ENCODE data around the gene KIAA1217.

KIAA1217 gene

DNA sequence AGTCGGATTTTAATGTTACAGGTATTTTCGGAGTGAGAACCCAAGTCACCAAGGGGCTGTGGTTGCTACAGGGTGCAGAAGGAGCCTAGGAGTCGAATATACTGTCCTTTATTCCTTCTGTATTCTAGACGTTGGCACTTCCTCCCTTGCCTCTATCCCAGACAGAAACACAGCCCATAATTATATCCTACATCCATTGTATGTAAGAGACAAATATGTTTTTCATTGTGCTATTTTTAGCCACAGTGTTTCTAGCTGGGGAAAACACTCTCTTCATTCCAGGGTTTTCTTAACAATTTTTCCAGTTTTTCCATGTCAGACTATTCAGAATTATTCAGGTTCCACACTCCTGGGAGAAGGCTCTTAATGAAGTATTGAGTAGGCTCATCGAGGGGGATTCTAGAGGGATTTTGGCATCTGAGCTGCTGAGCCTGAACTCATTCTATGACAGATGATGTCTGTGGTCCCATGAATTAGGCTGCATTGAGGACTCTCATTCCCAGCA, 32.6 kb downstream of the KIAA1217 start:
- DNase-seq (ENCODE audit: low read depth): no peak

DNA sequence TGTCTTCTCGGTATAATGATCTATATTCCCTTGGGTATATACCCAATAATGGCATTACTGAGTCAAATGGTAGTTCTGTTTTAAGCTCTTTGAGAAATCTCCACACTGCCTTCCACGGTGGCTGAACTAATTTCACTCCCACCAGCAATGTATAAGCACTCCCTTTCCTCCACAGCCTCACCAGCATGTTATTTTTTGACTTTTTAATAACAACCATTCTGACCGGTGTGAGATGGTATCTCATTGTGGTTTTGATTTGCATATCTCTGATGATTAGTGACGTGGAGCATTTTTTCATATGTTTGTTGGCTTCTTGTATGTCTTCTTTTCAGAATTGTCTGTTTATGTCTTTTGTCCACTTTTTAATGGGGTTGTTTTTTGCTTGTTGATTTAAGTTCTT, 33.6 kb downstream of the KIAA1217 start:
- no peak for DNase-seq (ENCODE audit: low read depth)

DNA sequence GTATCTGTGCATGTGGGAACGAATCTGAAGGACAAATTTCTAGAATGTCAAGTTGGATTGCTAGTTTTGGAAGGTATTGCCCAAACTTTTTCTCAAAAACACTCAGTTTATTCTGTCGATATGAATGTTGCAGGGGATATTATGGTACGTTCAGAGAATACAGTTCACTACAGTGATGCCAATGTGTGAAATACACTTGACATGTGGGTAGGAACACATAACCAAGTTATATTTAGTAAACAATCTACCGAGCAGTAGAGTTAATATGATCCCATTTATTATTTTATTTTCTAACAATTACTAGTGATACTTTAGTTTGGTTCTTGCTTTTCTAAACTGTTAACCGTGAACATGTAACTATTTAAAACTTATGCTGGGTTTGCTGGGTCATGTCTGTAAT, 37.4 kb downstream of the KIAA1217 start:
- DNase-seq (ENCODE audit: low read depth): no peak

DNA sequence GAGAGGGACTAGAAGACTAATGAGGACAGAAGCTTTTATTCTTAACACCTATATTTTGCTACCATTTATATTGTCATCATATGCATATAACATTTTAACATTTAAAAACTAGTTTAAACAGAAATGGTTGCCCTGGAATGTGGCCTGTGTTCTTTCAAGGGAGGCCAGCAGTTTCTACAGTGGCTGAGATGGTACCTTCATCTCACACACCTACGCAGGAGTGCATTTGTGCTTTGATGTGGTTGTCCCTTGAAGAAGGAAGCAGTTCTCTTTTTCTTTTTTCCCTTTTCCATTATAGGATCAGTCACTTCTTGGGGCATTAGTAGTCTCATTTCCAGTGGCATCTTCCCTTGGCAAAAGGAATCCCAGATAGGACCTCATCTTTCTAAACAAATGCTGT, 38.9 kb downstream of the KIAA1217 start:
- DNase-seq (ENCODE audit: low read depth): no peak

DNA sequence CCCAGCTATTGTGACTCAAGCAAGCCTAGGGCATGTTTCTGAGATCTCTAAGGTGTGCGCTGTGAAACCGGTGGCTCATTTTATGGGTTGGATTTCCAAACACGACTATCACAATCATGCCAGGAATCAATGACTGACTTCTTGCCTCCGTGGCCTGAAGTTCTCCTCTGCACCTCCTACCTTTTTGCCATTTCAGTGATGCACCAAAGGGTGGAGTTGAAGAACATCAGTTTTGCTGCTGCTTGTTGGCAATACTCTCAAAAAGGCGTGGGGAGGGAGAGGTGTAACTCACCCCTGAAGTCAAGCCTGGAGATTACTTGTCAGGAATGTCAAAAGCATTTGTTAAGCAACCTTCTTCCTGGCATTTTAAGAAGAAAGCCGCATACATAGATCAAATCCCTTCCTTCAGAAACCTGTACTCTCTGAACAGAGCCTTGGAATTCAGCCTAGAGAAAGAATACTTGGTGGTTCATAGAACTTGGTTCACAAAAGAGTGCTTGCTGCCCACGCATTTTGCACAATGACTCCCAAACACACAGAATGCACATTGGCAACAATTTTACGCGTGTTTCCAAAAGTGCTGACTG, 41.0 kb downstream of the KIAA1217 start:
- DNase-seq (ENCODE audit: low read depth): no peak

DNA sequence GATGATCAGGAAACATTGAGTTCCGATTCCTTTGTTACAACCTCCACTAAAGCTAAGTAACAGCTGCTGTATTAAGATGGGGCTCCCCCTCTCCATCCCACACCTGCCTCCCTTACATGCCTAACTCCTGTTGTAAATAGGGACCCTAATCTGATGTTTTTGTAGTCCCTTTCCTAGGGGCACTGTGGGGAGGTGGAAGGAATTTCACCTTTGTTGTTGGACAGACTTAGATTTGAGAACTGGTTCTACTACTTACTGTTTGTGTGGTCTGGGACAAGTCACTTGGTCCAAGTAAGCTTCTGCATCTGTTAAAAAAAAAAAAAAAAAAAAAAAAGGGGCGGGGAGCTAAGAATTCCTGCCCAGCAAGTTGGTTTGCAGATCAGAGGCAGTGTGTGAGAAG, 42.6 kb downstream of the KIAA1217 start:
- DNase-seq (ENCODE audit: low read depth): no peak

DNA sequence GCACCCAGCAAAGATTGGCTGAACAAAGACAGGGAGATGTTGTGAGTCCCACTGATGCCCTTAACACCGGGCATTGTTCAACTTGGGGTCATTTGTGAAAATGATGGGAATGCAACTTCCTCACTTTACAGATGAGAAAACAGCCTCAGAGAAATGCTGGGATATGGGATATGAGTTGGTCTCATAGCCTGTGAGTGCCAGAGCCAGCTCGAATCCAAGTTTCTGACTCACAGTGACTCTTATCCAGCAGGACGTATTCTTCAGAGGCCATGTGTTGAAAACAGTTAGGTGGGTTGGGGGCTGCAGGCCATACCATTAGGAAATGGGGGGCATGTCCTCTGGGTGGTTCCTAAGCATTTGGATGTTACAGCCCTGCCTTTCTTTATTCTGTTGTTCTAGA, 45.2 kb downstream of the KIAA1217 start:
- DNase-seq (ENCODE audit: low read depth): no peak

DNA sequence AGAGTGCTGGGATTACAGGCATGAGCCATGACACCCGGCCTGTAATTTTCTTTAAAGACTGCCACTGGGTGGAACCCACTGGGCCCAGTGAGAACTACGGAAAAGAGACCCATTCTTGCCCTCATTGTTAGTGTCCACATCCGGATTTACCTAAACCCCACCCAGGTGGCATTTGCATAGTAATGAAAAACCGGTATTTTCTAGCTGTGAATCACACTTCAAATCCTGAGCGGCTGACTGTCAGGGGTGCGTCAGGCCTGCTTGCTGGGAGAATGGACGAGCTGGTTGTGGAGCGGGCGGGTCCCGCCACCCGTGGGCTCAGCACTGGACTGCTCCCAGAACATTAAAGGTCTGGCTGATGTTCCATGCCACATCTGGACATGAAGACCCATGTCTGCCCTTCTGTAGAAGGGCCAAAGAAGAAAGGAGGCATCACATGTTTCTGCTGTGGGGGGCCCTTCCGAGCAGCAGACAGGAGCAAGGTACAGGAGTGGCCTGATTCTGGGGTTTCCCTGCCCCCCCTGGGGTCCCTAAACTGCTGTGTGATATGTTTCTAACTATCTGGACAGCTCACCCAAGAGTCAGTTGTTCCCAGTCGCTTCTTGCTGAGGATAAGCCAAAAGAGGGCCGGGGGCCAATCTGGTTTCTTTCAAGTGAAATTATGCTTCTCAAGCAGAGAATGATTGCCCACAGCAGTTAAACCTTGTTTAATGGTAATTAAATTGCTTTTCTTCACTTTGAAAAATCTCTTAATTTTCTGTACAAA, 46.4 kb downstream of the KIAA1217 start:
- no peak for DNase-seq (ENCODE audit: low read depth)

DNA sequence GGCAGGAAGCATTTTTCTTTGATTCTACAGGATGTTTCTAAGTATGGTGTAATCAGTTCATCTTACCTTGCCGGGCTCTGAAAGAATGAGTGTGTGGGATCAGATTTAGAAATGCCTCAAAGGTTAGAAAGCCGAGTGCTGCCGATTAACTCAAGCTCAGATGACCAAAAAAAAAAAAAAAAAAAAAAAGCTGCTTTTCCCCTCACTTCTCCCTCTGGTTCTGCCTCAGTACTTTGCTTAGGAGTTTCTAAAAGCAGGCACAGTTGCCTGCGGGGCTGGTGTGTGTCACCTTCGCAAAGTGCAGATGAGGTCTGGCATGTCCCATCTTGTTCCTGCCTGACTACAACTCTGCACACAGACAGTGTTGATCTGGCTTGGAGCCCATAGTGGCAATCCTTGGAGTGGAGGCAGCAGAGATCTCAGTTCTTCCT, 47.0 kb downstream of the KIAA1217 start:
- DNase-seq (ENCODE audit: low read depth): no peak

DNA sequence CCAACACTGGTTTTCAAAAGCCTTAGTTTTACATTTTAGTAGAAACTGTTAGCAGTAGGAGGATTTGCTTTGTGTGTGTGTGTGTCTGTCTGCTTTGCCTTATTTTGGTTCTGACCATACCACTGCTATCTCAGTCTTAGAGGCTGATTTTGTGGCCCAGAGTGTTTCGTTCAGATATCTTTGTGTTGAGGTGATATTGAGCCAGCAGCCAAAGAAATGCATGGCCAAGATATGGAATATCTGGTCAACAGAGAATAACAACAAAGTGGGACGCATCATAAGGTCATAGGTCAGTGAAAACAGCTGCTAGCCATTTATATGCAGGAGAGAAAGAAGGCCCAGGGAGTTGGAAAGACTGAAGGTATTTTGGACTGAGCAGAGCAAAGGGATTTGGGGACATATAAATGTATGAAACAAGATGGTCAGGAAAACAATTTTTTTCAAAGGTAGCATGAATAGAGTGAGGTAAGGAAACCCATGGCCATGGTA, 47.7 kb downstream of the KIAA1217 start:
- no peak for DNase-seq (ENCODE audit: low read depth)

DNA sequence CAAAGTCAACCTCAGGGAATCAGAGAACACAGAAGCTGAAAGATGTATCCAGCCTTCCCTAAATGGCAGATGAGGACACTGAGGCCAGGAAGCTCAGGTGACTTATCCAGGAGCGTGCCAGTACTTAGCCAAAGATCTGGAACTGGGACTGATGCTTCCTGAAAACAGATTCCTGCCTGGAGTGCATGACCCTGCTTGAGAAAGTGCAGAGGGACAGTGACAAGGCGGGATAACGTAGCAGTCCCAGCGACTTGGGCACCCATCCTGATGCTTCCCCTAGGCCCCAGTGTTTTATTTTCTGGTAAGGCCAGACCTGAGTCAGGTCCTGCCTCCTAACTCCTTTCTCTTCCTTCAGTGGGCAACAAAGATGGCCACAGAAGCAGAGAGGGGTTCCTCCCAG, 48.6 kb downstream of the KIAA1217 start:
- DNase-seq (ENCODE audit: low read depth): no peak

DNA sequence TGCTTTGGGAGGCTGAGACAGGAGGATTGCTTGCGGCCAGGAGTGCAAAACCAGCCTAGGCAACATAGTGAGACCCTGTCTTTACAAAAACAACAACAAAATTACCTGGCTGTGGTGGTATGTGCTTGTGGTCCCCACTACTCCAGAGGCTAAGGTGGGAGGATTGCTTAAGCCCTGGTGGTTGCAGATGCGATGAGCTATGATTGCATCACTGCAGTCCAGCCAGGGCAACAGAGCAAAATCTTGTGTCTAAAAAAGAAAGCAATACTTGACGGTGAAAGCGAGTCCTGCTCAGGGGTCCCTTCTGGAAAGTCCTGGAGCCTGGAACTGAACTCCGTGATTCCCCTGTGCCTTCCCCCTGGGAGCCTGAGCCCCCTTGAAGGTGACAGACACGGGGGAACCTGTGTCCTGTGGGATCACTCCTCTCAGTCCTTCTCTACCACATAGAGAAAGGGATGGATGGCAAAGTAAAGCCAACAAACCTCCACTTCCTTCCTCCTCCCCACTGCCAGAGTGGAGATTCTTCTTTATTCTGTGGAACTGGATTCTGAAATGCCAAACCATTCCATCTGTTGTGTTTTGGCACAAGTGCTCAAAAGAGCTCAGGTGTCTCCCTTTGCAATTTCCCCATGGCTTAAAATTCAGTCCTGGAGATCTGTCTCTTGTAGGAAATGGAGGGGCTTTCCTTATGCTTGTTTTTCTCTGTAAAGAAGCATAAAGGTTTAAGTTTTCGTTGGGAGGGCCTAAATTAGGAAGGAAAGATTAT, 50.6 kb downstream of the KIAA1217 start:
- no peak for DNase-seq (ENCODE audit: low read depth)

DNA sequence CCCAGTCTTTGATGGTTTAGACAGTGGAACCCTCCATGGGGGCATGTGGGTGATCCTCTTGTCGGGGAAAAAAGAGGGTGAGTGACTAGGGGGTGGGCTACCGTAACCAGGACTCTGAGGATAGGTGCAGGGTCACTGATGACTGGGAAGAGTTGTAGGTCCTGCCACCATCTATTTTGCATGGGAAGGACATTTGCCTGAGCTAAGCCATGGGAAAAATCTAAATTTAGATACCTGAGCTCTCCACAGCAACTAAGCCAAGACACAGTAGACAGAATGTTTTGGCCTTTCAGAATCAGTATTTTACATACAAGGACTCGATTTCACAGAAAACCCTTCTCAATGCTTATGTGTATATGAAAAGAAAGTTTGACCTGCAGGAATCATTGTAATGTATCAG, 52.7 kb downstream of the KIAA1217 start:
- no peak for DNase-seq (ENCODE audit: low read depth)

DNA sequence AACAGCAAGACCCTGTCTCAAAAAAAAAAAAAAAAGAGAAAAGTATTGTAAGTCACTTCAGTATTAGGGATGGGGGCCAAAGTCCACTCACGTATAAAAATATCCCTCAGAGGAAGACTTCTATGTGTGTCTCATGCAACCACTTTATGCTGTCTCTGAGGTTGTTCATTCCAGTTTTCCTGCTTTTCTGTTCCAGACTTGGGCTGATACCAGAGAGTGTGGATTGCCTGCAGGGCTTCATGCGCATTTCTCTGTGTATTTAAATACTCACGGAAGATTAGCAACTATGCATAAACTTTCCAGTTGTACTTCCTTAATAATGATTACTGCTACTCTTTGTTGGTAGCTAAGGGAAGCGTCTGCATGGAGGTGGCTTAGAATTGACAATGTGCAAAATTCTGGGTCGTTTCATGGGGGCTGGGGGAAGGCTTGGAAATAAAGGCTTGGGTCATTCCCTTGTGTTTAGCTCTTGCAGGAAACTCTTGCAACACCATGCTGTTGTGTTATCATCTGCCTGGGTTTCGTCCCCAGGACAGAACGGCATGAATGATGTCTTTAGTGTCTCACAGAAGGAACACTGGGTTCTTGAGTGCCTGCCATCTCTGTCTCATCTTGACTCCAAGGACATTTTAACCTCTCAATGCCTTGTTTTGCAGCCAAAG, 54.1 kb downstream of the KIAA1217 start:
- DNase-seq (ENCODE audit: low read depth): no peak

DNA sequence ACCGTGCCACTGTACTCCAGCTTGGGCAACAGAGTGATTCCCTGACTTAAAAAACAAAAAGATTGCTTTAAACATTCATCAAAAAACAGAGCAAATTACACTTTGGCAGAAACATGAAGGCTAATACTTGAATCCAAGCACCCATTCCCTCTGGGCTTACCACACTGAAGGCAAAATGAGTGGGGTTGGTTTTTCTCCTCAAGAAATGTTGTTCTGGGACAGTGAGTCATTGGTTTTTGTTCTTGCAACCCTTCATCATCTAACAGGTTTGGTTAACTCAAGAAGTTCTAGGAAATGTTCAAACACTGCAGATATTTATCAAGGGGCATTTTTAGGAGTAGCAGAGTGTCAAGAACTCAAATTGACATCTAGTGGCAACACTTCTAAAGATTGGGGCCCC, 60.5 kb downstream of the KIAA1217 start:
- no peak for DNase-seq (ENCODE audit: low read depth)

DNA sequence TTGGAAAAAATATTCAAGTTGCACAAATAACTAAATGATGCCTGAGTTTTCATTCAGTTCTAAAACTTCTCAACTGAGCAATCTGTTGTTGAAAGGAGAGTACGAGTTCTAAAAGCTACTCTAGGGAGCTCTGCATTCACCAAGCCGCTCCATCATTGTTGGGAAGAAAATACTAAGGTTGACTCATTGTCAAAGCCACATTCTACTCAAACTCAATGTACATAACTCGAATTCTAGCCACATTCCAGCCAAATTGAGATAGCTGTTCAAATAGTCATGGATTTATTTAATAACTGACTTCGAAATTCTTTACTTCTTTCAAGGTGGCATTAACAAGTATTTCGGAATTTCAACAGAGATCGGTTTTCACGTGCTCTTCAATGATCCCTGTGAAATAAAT, 63.4 kb downstream of the KIAA1217 start:
- no peak for DNase-seq (ENCODE audit: low read depth)

DNA sequence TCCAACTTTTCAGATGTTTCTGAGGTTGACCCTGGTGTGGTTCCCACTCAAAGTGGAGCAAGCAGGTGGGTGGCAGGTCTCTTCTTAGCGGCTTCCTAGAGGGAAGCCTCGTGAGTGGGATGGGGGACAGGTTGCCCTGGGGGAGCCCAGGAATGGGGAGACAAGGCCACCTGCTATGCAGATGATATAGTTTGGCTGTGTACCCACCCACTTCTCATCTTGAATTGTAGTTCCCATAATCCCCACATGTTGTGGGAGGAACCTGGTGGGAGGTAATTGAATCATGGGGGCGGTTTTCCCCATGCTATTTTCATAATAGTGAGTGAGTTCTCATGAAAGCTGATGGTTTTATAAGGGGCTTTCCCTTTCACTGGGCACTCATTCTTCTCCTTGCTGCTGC, 68.3 kb downstream of the KIAA1217 start:
- DNase-seq (ENCODE audit: low read depth): no peak

DNA sequence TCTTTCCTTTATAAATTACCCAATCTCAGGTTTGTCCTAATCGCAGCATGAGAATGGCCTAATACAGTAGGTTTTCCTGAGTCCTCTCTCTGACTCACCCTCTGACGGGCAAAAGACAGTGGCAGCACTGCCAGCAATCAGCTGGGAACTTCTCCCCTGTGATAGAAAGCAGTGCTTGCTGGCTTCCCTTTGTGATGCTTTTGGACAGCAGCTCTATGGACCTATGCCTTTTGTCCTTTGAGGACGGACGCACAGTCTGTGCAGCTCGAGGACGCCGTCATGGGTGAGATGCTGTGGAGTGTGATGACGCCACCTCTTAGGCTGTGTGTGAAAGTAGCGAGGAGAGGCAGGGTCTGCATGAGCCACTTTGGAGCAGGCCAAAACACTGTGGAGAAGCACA, 68.8 kb downstream of the KIAA1217 start:
- no peak for DNase-seq (ENCODE audit: low read depth)

DNA sequence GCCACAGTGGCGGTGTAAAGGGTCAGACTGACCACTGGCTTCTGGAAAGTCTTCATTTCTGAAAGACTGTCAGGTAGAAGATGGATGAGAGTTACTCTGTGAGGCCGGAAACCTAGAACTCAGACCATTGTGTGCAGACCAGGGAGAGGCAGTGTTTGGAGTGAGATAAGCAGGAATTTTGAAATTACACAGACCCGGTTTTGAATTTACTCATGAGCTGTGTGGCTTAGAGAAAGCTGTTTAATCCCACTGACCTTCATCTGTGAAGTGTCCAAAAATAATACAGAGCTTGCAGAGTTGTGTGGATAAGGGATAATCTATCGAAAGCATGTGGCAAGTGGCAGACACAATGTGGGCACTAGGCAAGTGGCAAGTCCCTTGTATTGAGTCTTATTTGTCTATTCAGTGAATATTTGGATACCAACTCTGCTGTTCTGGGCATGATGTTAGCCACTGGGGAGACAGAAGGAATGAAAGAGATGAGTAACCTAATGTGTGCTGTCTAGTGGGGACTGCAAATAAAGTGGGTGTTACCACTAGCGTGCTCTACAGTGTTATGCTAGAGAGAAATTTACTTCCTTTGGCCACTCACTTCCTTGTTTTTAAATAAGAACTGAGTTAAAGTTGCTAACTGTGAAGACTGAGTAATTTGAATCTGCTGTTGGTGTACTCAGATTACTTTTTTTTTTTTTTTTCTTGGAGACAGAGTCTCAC, 69.4 kb downstream of the KIAA1217 start:
- DNase-seq (ENCODE audit: low read depth): no peak

DNA sequence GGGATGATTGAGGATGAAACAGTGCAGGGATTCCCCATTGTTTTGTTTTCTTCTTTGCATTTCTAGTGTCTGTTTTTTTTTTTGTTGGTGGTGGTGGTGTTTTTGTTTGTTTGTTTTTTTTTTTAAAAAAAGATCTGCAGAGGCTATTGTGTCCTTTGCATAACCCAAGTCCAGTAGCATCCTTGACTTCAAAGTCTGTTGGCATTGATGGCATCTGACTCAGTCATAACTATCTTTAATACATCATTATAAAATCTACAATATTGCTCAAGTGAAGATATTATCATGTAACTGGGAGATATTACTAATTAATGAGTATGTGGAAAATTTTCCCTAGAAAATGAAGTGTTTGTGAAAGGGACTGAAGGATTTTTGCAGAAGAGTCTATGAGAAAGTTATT, 70.2 kb downstream of the KIAA1217 start:
- DNase-seq (ENCODE audit: low read depth): no peak

DNA sequence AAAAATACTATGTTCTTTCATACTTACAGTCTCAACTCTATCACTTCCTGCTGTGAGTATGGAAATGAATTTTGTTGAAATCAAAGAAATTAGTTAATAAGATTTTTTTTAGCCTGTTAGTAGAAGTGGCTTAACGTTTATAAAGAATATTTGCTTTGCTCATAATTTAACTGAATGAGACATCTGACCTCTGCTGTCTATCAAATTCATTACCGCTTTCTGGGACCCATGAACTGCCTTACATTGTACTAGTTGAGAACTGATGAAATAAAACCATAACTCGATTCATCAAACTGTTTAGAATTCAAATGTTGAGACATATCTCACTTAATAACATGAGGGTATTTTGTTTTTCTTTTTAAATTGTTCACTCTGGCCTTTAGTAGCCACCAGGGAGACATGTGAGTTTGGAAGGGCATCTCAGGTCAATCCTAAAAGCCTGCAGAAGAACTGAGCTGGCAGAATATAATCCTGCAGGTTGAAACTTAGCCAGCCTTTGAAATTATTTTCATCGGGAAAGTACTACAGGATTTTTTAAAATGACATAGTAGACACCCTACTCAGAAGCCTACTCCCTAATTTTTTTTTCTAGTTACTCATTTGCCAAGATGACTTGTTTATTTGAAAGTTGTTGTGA, 78.7 kb downstream of the KIAA1217 start:
- no peak for DNase-seq (ENCODE audit: low read depth)

All from activated gamma-delta T cell treated with anti-CD3 and anti-CD28 coated beads, Interleukin-2, amount 50 U/mL, for 16 hours (primary cell).